Memory B cell (primary cell): ENCODE results near the gene ANK3.

ENCODE experiments used
- ATAC-seq: fragments of 150-1000 bp; cut with Tn5 transposase; 2 replicates; pipeline ENCODE4 v1.10.0; 2021; ENCODE audit warnings: low read depth, mild to moderate bottlenecking, moderate library complexity
- DNase-seq, 2 donors: peaks; one replicate each; pipeline ENCODE4 v3.0.0; 2022; ENCODE audit warnings: low spot score in 2 of 2
- H3K27ac Mint-ChIP-seq: one replicate; pipeline ENCODE4 v1.8.0; 2022; ENCODE audit warnings: mild to moderate bottlenecking, moderate library complexity, mixed read lengths
- H3K27me3 Mint-ChIP-seq: one replicate; pipeline ENCODE4 v1.8.0; 2022; ENCODE audit warnings: mixed read lengths
- H3K36me3 Mint-ChIP-seq: one replicate; pipeline ENCODE4 v1.8.0; 2022; ENCODE audit warnings: mild to moderate bottlenecking, mixed read lengths
- H3K4me1 Mint-ChIP-seq: one replicate; pipeline ENCODE4 v1.8.0; 2022; ENCODE audit warnings: mixed read lengths
- H3K4me3 Mint-ChIP-seq: one replicate; pipeline ENCODE4 v1.8.0; 2022; ENCODE audit warnings: mild to moderate bottlenecking, moderate library complexity, mixed read lengths
- H3K9me3 Mint-ChIP-seq: one replicate; pipeline ENCODE4 v1.8.0; 2022; ENCODE audit warnings: mixed read lengths

Gene ANK3

GRCh38 chr10:60114765-60115586 lies 274.7 kb downstream of the ANK3 start:
- H3K36me3 Mint-ChIP-seq = peaks cover 4% of the 10 kb centered on the region
- H3K4me3 Mint-ChIP-seq = no peak overlapping the region
- H3K27me3 Mint-ChIP-seq = no peaks in the 10 kb centered on the region
- ATAC-seq = peak; percentile 64
- DNase-seq = peak in 1 of 2 donors; percentile 26
- H3K4me1 Mint-ChIP-seq = no peaks in the 10 kb centered on the region
- no peaks in the 10 kb centered on the region for H3K9me3 Mint-ChIP-seq
- H3K27ac Mint-ChIP-seq = no peak overlapping the region

DNA sequence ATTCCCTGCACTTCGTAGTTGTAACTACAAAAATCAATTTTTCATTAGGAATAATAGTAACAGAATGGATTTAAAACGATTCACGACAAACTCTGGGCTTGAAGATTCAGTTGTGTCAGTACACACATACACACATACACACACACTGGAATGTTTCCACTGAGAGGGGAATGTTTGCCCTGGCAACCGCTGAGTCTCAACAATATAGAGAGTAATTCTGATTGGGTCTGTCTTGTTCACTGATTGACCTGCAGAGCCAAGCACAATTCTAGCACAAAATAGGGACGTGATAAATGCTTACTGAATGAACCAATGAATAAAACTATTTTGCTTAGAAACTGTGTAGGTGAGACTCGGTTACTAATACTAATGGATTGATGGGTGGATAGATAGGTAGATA lies 278.9 kb downstream of the ANK3 start:
- no peaks in the 10 kb centered on the region for H3K27me3 Mint-ChIP-seq
- ATAC-seq = no peak

GRCh38 chr10:60107308-60107976 lies 282.2 kb downstream of the ANK3 start:
- Mint-ChIP-seq H3K27ac (no peak overlapping the region), H3K36me3 (peaks cover 16% of the 10 kb centered on the region), H3K4me1 (no peaks in the 10 kb centered on the region), H3K9me3 (no peaks in the 10 kb centered on the region), H3K4me3 (no peak overlapping the region), H3K27me3 (no peaks in the 10 kb centered on the region)
- DNase-seq (no peak), ATAC-seq (no peak)

More for the DNA sequence above, 278.9 kb downstream of the ANK3 start:
- DNase-seq = no peak
- Mint-ChIP-seq H3K9me3 (no peaks in the 10 kb centered on the region), H3K27ac (no peak overlapping the region), H3K36me3 (peaks cover 3% of the 10 kb centered on the region), H3K4me1 (no peaks in the 10 kb centered on the region), H3K4me3 (no peak overlapping the region)

- H3K36me3 Mint-ChIP-seq = peaks cover 18% of the 10 kb centered on the region
- DNase-seq (no peak), ATAC-seq (no peak)
- no peak overlapping the region for H3K27ac Mint-ChIP-seq
- no peaks in the 10 kb centered on the region for H3K4me1 Mint-ChIP-seq
- H3K4me3 Mint-ChIP-seq = no peak overlapping the region
- no peaks in the 10 kb centered on the region for H3K27me3 Mint-ChIP-seq
- H3K9me3 Mint-ChIP-seq = no peaks in the 10 kb centered on the region
Measured at GRCh38 chr10:60105295-60105695, 284.4 kb downstream of the ANK3 start.

DNA sequence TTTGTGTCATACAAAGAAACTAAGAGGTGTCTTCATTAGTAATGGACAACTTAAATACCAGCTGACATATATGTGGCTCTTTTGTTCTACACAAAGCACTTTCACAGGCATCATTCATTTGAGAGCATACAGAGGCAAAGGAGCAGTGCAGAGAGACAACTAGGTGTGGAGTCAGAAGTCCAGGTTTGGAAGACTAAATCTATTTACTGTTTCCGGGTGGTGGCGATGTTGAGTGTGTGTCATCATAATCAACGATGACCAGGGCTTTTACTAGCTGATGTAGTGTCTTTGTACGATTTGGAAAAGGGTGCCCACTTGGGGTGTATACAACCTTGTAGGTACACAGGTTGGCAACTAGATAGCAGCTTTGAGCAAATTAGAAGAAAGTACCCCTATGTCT lies 287.9 kb downstream of the ANK3 start:
- Mint-ChIP-seq H3K4me3 (no peak overlapping the region), H3K27me3 (no peaks in the 10 kb centered on the region), H3K9me3 (no peaks in the 10 kb centered on the region), H3K36me3 (peaks cover 21% of the 10 kb centered on the region), H3K27ac (no peak overlapping the region), H3K4me1 (no peaks in the 10 kb centered on the region)
- DNase-seq (no peak), ATAC-seq (no peak)

GRCh38 chr10:60099998-60100747 lies 289.5 kb downstream of the ANK3 start:
- no peaks in the 10 kb centered on the region for H3K4me1 Mint-ChIP-seq
- DNase-seq (peak in 1 of 2 donors; percentile 14), ATAC-seq (peak; percentile 56)
- H3K27me3 Mint-ChIP-seq = no peaks in the 10 kb centered on the region
- H3K4me3 Mint-ChIP-seq = no peak overlapping the region
- no peaks in the 10 kb centered on the region for H3K9me3 Mint-ChIP-seq
- H3K27ac Mint-ChIP-seq = no peak overlapping the region
- peaks cover 19% of the 10 kb centered on the region for H3K36me3 Mint-ChIP-seq

- no peak overlapping the region for H3K27ac Mint-ChIP-seq
- DNase-seq (no peak), ATAC-seq (no peak)
- H3K27me3 Mint-ChIP-seq = no peaks in the 10 kb centered on the region
- no peaks in the 10 kb centered on the region for H3K9me3 Mint-ChIP-seq
- no peak overlapping the region for H3K4me3 Mint-ChIP-seq
- H3K36me3 Mint-ChIP-seq = peaks cover 14% of the 10 kb centered on the region
- H3K4me1 Mint-ChIP-seq = no peaks in the 10 kb centered on the region
Measured at GRCh38 chr10:60098677-60099601, 290.7 kb downstream of the ANK3 start.

DNA sequence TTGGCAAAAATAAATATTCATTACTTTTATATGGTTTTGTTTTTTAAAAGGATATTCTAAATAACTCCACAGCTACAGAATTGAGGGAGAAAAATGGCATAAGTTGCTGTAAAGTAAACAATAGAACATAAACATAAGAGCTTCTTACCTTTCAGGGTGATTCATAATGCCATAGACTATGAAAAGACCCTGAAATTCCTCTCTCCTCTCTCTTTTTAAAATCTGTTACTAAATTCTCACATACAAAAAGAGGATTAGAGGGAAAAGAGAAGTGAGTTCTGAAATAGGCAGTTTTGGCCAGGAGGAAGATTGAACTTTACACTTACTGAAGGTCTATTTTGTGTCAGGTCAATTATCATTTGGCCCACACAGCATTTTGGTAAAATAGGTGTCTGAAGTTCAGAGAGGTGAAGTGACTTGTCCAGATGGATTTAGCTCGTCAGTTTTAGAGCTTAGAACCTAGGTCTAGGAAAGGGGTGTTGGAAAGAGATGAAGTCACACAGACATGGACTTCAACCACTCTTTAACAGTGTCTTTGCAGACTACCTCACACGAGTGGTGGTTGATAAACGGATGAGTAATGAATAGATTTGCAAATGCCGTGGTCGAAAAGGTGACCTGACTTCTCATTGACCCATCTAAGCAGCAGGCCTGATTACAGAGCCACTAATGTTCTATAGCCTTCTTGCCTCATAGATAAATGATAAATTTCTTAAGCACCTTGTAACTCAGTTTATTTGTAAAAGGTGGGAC lies 292.7 kb downstream of the ANK3 start:
- peaks cover 2% of the 10 kb centered on the region for H3K4me1 Mint-ChIP-seq
- H3K36me3 Mint-ChIP-seq = peaks cover 4% of the 10 kb centered on the region
- no peak overlapping the region for H3K4me3 Mint-ChIP-seq
- ATAC-seq = no peak
- no peaks in the 10 kb centered on the region for H3K27me3 Mint-ChIP-seq
- no peak overlapping the region for H3K27ac Mint-ChIP-seq
- no peak for DNase-seq
- H3K9me3 Mint-ChIP-seq = no peaks in the 10 kb centered on the region

DNA sequence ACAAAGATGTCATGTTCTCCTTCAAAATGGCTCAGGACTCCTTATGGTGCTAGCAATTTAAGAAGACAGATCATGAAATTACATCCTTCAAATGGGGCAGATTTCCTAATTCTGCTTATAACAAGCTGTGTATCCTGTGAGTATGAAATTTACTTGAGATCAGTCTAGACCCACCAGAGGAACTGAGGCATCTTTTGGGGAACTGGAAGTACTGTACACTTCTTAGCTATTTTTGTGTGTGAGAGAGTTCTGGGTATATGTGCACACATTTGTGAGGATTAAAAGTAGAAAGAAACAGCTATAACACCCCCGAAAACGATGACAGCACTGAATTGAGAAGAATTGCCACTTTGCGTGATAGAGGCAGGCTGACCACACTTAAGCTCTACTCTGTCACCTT lies 296.4 kb downstream of the ANK3 start:
- no peak overlapping the region for H3K4me3 Mint-ChIP-seq
- H3K27me3 Mint-ChIP-seq = no peaks in the 10 kb centered on the region
- peaks cover 7% of the 10 kb centered on the region for H3K36me3 Mint-ChIP-seq
- H3K27ac Mint-ChIP-seq = no peak overlapping the region
- no peaks in the 10 kb centered on the region for H3K9me3 Mint-ChIP-seq
- ATAC-seq (no peak), DNase-seq (no peak)
- peaks cover 2% of the 10 kb centered on the region for H3K4me1 Mint-ChIP-seq

DNA sequence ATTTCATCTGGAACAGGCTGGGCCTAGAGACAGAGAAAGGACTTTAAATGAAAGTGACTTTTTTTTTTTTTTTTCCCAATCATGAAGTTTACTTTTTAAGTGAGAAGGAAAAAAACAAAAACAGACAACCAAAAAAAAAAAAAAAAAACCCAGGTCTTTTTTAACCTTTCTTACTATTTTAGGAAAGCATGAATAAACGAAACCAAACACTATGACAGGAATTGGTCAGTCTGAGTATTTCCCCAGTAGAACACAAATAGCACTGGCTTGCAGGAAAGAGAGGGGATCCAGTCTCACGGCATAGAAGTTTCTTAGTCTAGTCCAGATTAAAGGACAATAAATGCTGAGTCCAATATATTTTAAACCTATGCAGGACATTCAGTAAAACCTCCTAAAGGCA lies 302.8 kb downstream of the ANK3 start:
- H3K9me3 Mint-ChIP-seq = no peaks in the 10 kb centered on the region
- ATAC-seq (no peak), DNase-seq (no peak)
- no peaks in the 10 kb centered on the region for H3K27me3 Mint-ChIP-seq
- H3K4me3 Mint-ChIP-seq = no peak overlapping the region
- H3K4me1 Mint-ChIP-seq = no peaks in the 10 kb centered on the region
- peaks cover 17% of the 10 kb centered on the region for H3K36me3 Mint-ChIP-seq
- H3K27ac Mint-ChIP-seq = no peak overlapping the region

- H3K4me1 Mint-ChIP-seq = no peaks in the 10 kb centered on the region
- ATAC-seq (no peak), DNase-seq (no peak)
- no peak overlapping the region for H3K27ac Mint-ChIP-seq
- no peaks in the 10 kb centered on the region for H3K27me3 Mint-ChIP-seq
- H3K4me3 Mint-ChIP-seq = no peak overlapping the region
- peaks cover 17% of the 10 kb centered on the region for H3K36me3 Mint-ChIP-seq
- H3K9me3 Mint-ChIP-seq = no peaks in the 10 kb centered on the region
Measured at GRCh38 chr10:60086421-60086820, 303.3 kb downstream of the ANK3 start.

DNA sequence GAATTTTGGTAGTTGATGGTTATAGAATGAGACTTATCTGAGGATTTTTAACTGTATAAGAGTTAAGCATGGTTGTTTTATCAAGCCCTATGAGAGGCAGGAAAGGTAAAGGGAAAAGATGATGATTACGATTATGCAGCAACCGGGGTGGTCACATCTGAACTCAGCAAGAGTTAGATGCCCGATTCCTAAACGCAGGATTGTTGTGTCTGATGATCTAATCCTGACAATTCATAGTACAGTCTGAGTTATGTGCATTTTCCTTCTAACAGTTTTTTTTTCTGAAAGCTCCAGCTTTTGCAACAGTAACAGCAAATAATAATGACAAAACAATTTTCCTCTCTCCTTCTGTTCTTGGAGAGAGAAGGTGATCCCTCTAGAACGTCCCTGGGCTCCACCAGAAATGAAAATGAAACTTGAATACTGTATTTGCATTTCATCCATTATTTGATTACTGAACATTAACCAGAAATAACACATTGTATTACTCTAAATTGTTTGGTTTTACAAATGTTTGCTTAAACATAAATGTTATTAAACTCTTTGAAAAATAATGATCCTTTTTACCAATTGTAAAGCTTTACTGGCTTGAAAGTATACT lies 306.8 kb downstream of the ANK3 start:
- DNase-seq (no peak), ATAC-seq (no peak)
- H3K36me3 Mint-ChIP-seq = peaks cover 23% of the 10 kb centered on the region
- no peak overlapping the region for H3K27ac Mint-ChIP-seq
- H3K4me3 Mint-ChIP-seq = no peak overlapping the region
- no peaks in the 10 kb centered on the region for H3K27me3 Mint-ChIP-seq
- no peaks in the 10 kb centered on the region for H3K9me3 Mint-ChIP-seq
- H3K4me1 Mint-ChIP-seq = peaks cover 2% of the 10 kb centered on the region

DNA sequence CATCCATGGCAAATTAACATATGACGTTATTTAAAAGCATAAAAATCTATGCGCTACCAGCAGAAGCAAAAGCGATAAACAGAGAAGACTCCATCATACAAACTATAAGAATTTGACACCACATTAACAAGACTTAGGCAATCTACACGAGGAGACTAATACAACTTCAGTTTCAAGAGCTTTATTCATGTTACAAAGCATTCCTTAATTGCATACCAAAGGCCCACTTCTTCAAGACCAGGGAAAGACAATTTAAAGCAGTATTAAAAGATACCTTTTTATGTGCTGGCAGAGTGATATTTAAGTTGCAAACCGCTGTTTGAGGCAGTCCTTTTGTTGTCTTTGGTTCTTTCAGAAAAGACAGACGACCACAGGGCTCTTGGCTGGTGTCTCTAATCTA lies 307.3 kb downstream of the ANK3 start:
- H3K27me3 Mint-ChIP-seq = no peaks in the 10 kb centered on the region
- peaks cover 23% of the 10 kb centered on the region for H3K36me3 Mint-ChIP-seq
- DNase-seq (no peak), ATAC-seq (no peak)
- no peak overlapping the region for H3K4me3 Mint-ChIP-seq
- H3K27ac Mint-ChIP-seq = no peak overlapping the region
- H3K4me1 Mint-ChIP-seq = peaks cover 2% of the 10 kb centered on the region
- H3K9me3 Mint-ChIP-seq = no peaks in the 10 kb centered on the region
